IMR-90 (cell line): ENCODE results near the gene TLL1. TPM values are rescaled to one million over a fixed set of nuclear protein-coding genes. Genes with fewer than 3 reads are reported as not detected.

Experiments used
- ATAC-seq: fragments of 200-7000 bp; cut with Tn5 transposase; 2 replicates; pipeline ENCODE4 v1.9.1; 2020; ENCODE audit warnings: low read depth, mild to moderate bottlenecking, moderate library complexity
- BruUV-seq: library from RNA; stranded (reverse); fragments of 400-500 nt; replicated peaks from 2 replicates; lab custom pipeline; 2021; lab: Mats Ljungman, UMichigan
- CTCF ChIA-PET: fragments of 300-600 bp; formaldehyde crosslinking; extraction: SDS; loops from one replicate; lab custom pipeline; 2021; ENCODE audit warnings: antibody characterized with exemption; lab: Yijun Ruan, JAX
- POLR2A ChIA-PET: fragments of 300-600 bp; sonication (Branson Sonifier 250); formaldehyde crosslinking; loops from one replicate; lab custom pipeline; 2022; ENCODE audit warnings: antibody characterized with exemption; ENCODE audit not compliant: unreplicated experiment; lab: Charles Lee
- DNase-seq: peaks from one replicate; pipeline ENCODE4 v3.0.0; 2013
- H2AFZ ChIP-seq: replicated peaks from 2 replicates; pipeline ENCODE3; 2013; ENCODE audit warnings: low read length, mild to moderate bottlenecking; ENCODE audit not compliant: poor library complexity
- H2AK5ac ChIP-seq: 2 replicates; pipeline ENCODE4 v1.6.1; 2013; ENCODE audit warnings: low read depth, low read length, inconsistent platforms
- H2AK9ac ChIP-seq: replicated peaks from 2 replicates; pipeline ENCODE3; 2013; ENCODE audit warnings: mild to moderate bottlenecking, low read depth, low read length, moderate library complexity; ENCODE audit not compliant: poor library complexity
- H2BK120ac ChIP-seq: 2 replicates; pipeline ENCODE4 v1.6.1; 2013; ENCODE audit warnings: low read depth, low read length, inconsistent platforms
- H2BK15ac ChIP-seq: 3 replicates; pipeline ENCODE4 v1.6.1; 2013; ENCODE audit warnings: low read depth, low read length, inconsistent platforms
- H2BK20ac ChIP-seq: 2 replicates; pipeline ENCODE4 v1.6.1; 2013; ENCODE audit warnings: low read depth, mild to moderate bottlenecking, inconsistent platforms, low read length, moderate library complexity
- H2BK5ac ChIP-seq: 2 replicates; pipeline ENCODE4 v1.6.1; 2013; ENCODE audit warnings: mild to moderate bottlenecking, low read depth, low read length, inconsistent platforms; ENCODE audit not compliant: poor library complexity, severe bottlenecking
- H3K14ac ChIP-seq: replicated peaks from 2 replicates; pipeline ENCODE4 v1.6.1; 2013; ENCODE audit warnings: low read depth, low read length, inconsistent platforms
- H3K18ac ChIP-seq: 2 replicates; pipeline ENCODE4 v1.6.1; 2013; ENCODE audit warnings: low read depth, low read length, control low read depth
- H3K23ac ChIP-seq: 2 replicates; pipeline ENCODE4 v1.6.1; 2013; ENCODE audit warnings: low read depth, low read length, inconsistent platforms
- H3K27ac ChIP-seq: 2 replicates; pipeline ENCODE4 v1.5.1; 2013; ENCODE audit warnings: mild to moderate bottlenecking, control low read depth, low read length; ENCODE audit not compliant: insufficient read depth
- H3K27me3 ChIP-seq: 2 replicates; pipeline ENCODE4 v1.6.1; 2013; ENCODE audit warnings: low read length; ENCODE audit not compliant: control insufficient read depth, insufficient read depth
- H3K36me3 ChIP-seq: 2 replicates; pipeline ENCODE4 v1.6.1; 2013; ENCODE audit warnings: low read length, mixed read lengths; ENCODE audit not compliant: control insufficient read depth, insufficient read depth
- H3K4ac ChIP-seq: 2 replicates; pipeline ENCODE4 v1.6.1; 2013; ENCODE audit warnings: low read depth, low read length, inconsistent platforms
- H3K4me1 ChIP-seq: 2 replicates; pipeline ENCODE4 v1.6.1; 2013; ENCODE audit warnings: low read length, mixed read lengths; ENCODE audit not compliant: control insufficient read depth, insufficient read depth
- H3K4me2 ChIP-seq: 2 replicates; pipeline ENCODE4 v1.6.1; 2013; ENCODE audit warnings: low read depth, mild to moderate bottlenecking, control low read depth, low read length, moderate library complexity
- H3K4me3 ChIP-seq: 2 replicates; pipeline ENCODE4 v1.5.1; 2013; ENCODE audit warnings: low read depth, mild to moderate bottlenecking, control low read depth, low read length, moderate library complexity; ENCODE audit not compliant: insufficient read depth
- H3K56ac ChIP-seq: 2 replicates; pipeline ENCODE4 v1.6.1; 2013; ENCODE audit warnings: low read length, inconsistent platforms; ENCODE audit not compliant: insufficient read depth; ENCODE audit errors: extremely low read depth
- H3K79me1 ChIP-seq, 2 experiments: 2 replicates each; pipeline ENCODE4 v1.6.1; 2013; ENCODE audit warnings: low read length in 2 of 2, inconsistent platforms in 1 of 2, low read depth in 1 of 2
- H3K9ac ChIP-seq: 2 replicates; pipeline ENCODE4 v1.6.1; 2013; ENCODE audit warnings: low read depth, low read length, control low read depth
- H3K9me1 ChIP-seq: 2 replicates; pipeline ENCODE4 v1.6.1; 2013; ENCODE audit warnings: low read length, inconsistent platforms; ENCODE audit not compliant: insufficient read depth
- H3K9me3 ChIP-seq: 2 replicates; pipeline ENCODE4 v1.6.1; 2013; ENCODE audit warnings: low read length; ENCODE audit not compliant: control insufficient read depth, insufficient read depth
- H4K20me1 ChIP-seq: 2 replicates; pipeline ENCODE4 v1.6.1; 2013; ENCODE audit warnings: low read length, inconsistent platforms; ENCODE audit not compliant: insufficient read depth
- H4K5ac ChIP-seq: 2 replicates; pipeline ENCODE4 v1.6.1; 2013; ENCODE audit warnings: mild to moderate bottlenecking, low read depth, low read length, control low read depth
- H4K8ac ChIP-seq, 2 experiments: 2 replicates each; pipeline ENCODE4 v1.6.1; 2013; ENCODE audit warnings: low read depth in 2 of 2, low read length in 2 of 2, control low read depth in 1 of 2, inconsistent platforms in 1 of 2
- H4K91ac ChIP-seq: 2 replicates; pipeline ENCODE4 v1.6.1; 2013; ENCODE audit warnings: low read depth, low read length, inconsistent platforms; ENCODE audit not compliant: insufficient read depth
- CTCF ChIP-seq: conservative IDR thresholded peaks from 2 replicates; pipeline ENCODE4 v1.5.1; 2012; ENCODE audit warnings: mild to moderate bottlenecking, low read depth, low read length, improper control_type of control experiment
- MAFK ChIP-seq: IDR thresholded peaks from 2 replicates; pipeline ENCODE4 v1.6.1; 2012; ENCODE audit warnings: low read depth, low read length, improper control_type of control experiment
- MXI1 ChIP-seq: IDR thresholded peaks from 2 replicates; pipeline ENCODE4 v1.6.1; 2012; ENCODE audit warnings: low read depth, mild to moderate bottlenecking, low read length, moderate library complexity, borderline replicate concordance
- NFE2L2 ChIP-seq: fragments of 150-350 bp; IDR thresholded peaks from 2 replicates; pipeline ENCODE4 v1.6.1; 2016; ENCODE audit warnings: low read depth, mild to moderate bottlenecking, low read length
- POLR2A ChIP-seq: IDR thresholded peaks from 2 replicates; pipeline ENCODE4 v1.6.1; 2012; ENCODE audit warnings: mild to moderate bottlenecking, low read depth, low read length
- RCOR1 ChIP-seq: IDR thresholded peaks from 2 replicates; pipeline ENCODE4 v1.6.1; 2012; ENCODE audit warnings: mild to moderate bottlenecking, low read length, improper control_type of control experiment; ENCODE audit not compliant: insufficient replicate concordance
- SMC3 ChIP-seq: fragments of 150-350 bp; IDR thresholded peaks from 2 replicates; pipeline ENCODE4 v1.6.1; 2016; ENCODE audit warnings: low read depth, mild to moderate bottlenecking, antibody characterized with exemption, low read length, moderate library complexity
- WGBS, 2 experiments: methylation state at CpG; one replicate each; pipeline versions ENCODE4 v1.1.5 to v1.1.7; 2013; ENCODE audit warnings: missing lambda C conversion rate in 2 of 2; ENCODE audit not compliant: insufficient read length in 1 of 2; ENCODE audit errors: extremely low coverage in 2 of 2; 5-methylcytosine and 5-hydroxymethylcytosine counted together
- dilution Hi-C: fragments of 300-500 bp; cut with HindIII; formaldehyde crosslinking; loops from one replicate; pipeline ENCODE4 v1.14.3; 2018; ENCODE audit warnings: low sequenced_read_pairs; ENCODE audit not compliant: unreplicated experiment
- in situ Hi-C: fragments of 300-500 bp; cut with MboI; formaldehyde crosslinking; loops from 3 replicates; pipeline ENCODE4 v1.14.3; 2019; ENCODE audit warnings: low sequenced_read_pairs, inconsistent platforms, mixed read lengths
- intact Hi-C: fragments of 100-400 bp; cut with micrococcal nuclease; formaldehyde crosslinking; loops from 2 replicates; pipeline ENCODE4 v1.10.0; 2022
- polyA plus RNA-seq, 3 experiments: library from polyadenylated mRNA; depleted of rRNA; stranded (reverse); fragments of >200 nt; gene quantifications; 2 replicates each; pipeline ENCODE4 v1.2.3, GENCODE V29; 2012; ENCODE audit warnings: low replicate concordance in 1 of 3
- total RNA-seq: library from RNA; depleted of rRNA; stranded (reverse); fragments of >200 nt; gene quantifications from 2 replicates; pipeline ENCODE4 v1.2.3, GENCODE V29; 2012
- TF ChIP-seq, protein P1 (sequence below): fragments of 150-350 bp; IDR thresholded peaks from 2 replicates; pipeline ENCODE4 v1.6.1; 2017; ENCODE audit warnings: mild to moderate bottlenecking, antibody characterized with exemption, low read length, low read depth

TLL1 gene
- total and polyA plus RNA-seq, 2 of the 4 experiments (the other 2 are of a cell fraction): not detected

GRCh38 chr4:165953181-165953580 is 80.1 kb downstream of the TLL1 start:
- Histone ChIP-seq H2BK5ac (no peak overlapping the region), H2AK5ac (no peak overlapping the region), H3K9me3 (peaks cover 8% of the 10 kb centered on the region), H3K27ac (no peak overlapping the region), H4K8ac (no peak overlapping the region), H2AK9ac (no peak overlapping the region), H3K79me1 (no peaks in the 10 kb centered on the region), H2BK120ac (no peak overlapping the region), H4K20me1 (no peaks in the 10 kb centered on the region), H3K14ac (no peak overlapping the region), H3K9ac (no peak overlapping the region), H3K4me3 (no peak overlapping the region), H3K23ac (no peak overlapping the region), H3K18ac (no peak overlapping the region), H2AFZ (no peak overlapping the region), H3K9me1 (no peaks in the 10 kb centered on the region), H3K36me3 (no peaks in the 10 kb centered on the region), H2BK20ac (no peak overlapping the region), H3K4ac (no peak overlapping the region), H3K4me1 (no peaks in the 10 kb centered on the region), H4K91ac (no peak overlapping the region), H2BK15ac (no peak overlapping the region), H3K27me3 (no peaks in the 10 kb centered on the region), H4K5ac (no peak overlapping the region), H3K56ac (no peak overlapping the region), H3K4me2 (no peak overlapping the region)
- in situ Hi-C loops: no loop called here
- no CpG with 5 or more reads among the region's 4 CpGs for WGBS, 2 experiments
- ChIA-PET POLR2A (no interaction called here), CTCF (no interaction called here)
- intact Hi-C loops: no loop called here
- dilution Hi-C loops: no loop called here
- no peak for DNase-seq
- no TSS peak for BruUV-seq
- TF ChIP-seq CTCF: no peak
- no peak for TF ChIP-seq SMC3
- no peak for TF ChIP-seq MAFK
- no peak for TF ChIP-seq NFE2L2
- TF ChIP-seq MXI1: no peak
- TF ChIP-seq POLR2A: no peak
- TF ChIP-seq, protein P1, sequence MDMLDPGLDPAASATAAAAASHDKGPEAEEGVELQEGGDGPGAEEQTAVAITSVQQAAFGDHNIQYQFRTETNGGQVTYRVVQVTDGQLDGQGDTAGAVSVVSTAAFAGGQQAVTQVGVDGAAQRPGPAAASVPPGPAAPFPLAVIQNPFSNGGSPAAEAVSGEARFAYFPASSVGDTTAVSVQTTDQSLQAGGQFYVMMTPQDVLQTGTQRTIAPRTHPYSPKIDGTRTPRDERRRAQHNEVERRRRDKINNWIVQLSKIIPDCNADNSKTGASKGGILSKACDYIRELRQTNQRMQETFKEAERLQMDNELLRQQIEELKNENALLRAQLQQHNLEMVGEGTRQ: no peak
- no peak for TF ChIP-seq RCOR1
- no peak for ATAC-seq
